SU-DHL-6 (cell line): ENCODE measurements around the gene RBM15.
A peak's percentile ranks its signal among the peaks of the same experiment; 100 is the strongest.

Experiments
- H2AFZ ChIP-seq: fragments of 200-600 bp; sonication (generic); 2 replicates; pipeline ENCODE4 v1.6.1; 2014; ENCODE audit warnings: low read depth, mild to moderate bottlenecking, moderate library complexity, mixed read lengths, antibody characterized with exemption, low read length; ENCODE audit not compliant: severe bottlenecking
- H3F3A ChIP-seq: fragments of 200-600 bp; shearing (Covaris generic); 2 replicates; pipeline ENCODE4 v1.6.0; 2016; ENCODE audit warnings: antibody characterized with exemption, mild to moderate bottlenecking; ENCODE audit not compliant: insufficient read depth
- H3K27ac ChIP-seq: fragments of 200-600 bp; sonication (generic); 2 replicates; pipeline ENCODE4 v1.5.1; 2016; ENCODE audit warnings: low read depth, mild to moderate bottlenecking, low read length, moderate library complexity, mixed read lengths
- H3K27me3 ChIP-seq: fragments of 200-600 bp; sonication (generic), shearing (Covaris generic); 2 replicates; pipeline ENCODE4 v1.6.0; 2014; ENCODE audit warnings: mild to moderate bottlenecking, low read length
- H3K36me3 ChIP-seq: fragments of 200-600 bp; sonication (generic); 2 replicates; pipeline ENCODE4 v1.6.1; 2014; ENCODE audit warnings: mild to moderate bottlenecking, low read length, mixed read lengths
- H3K4me2 ChIP-seq: fragments of 300-600, 200-600 bp; shearing (Covaris generic), sonication (generic); 2 replicates; pipeline ENCODE4 v1.6.0; 2014; ENCODE audit warnings: low read length, low read depth, mild to moderate bottlenecking; ENCODE audit not compliant: poor library complexity, severe bottlenecking
- H3K4me3 ChIP-seq: fragments of 200-600 bp; sonication (generic); 2 replicates; pipeline ENCODE4 v1.5.1; 2014; ENCODE audit warnings: antibody characterized with exemption, low read length, mild to moderate bottlenecking, mixed read lengths; ENCODE audit not compliant: insufficient read depth, poor library complexity, severe bottlenecking
- H3K79me2 ChIP-seq: fragments of 200-600 bp; sonication (generic); 2 replicates; pipeline ENCODE4 v1.6.1; 2014; ENCODE audit warnings: mild to moderate bottlenecking, low read length, moderate library complexity; ENCODE audit not compliant: insufficient read depth
- H3K9ac ChIP-seq: fragments of 200-600 bp; sonication (generic); 2 replicates; pipeline ENCODE4 v1.7.0; 2014; ENCODE audit warnings: mild to moderate bottlenecking, low read length
- H3K9me2 ChIP-seq: fragments of 200-600 bp; sonication (generic); replicated peaks from 2 replicates; pipeline ENCODE4 v1.6.1; 2014; ENCODE audit warnings: low read length; ENCODE audit not compliant: insufficient read depth
- H3K9me3 ChIP-seq: fragments of 200-600 bp; sonication (generic); 2 replicates; pipeline ENCODE4 v1.6.1; 2014; ENCODE audit warnings: low read length, mixed read lengths; ENCODE audit not compliant: insufficient read depth
- H4K20me1 ChIP-seq: fragments of 200-600 bp; sonication (generic); 2 replicates; pipeline ENCODE4 v1.6.1; 2014; ENCODE audit warnings: low read depth, mild to moderate bottlenecking, antibody characterized with exemption, low read length, moderate library complexity, mixed read lengths
- EZH2phosphoT487 ChIP-seq: fragments of 200-600 bp; sonication (generic), shearing (Covaris generic); conservative IDR thresholded peaks from 2 replicates; pipeline ENCODE4 v1.6.1; 2018; ENCODE audit warnings: mild to moderate bottlenecking, antibody characterized with exemption, low read length, moderate library complexity, mixed read lengths
- TF ChIP-seq, protein P1 (sequence below): fragments of 200-600 bp; sonication (generic); IDR thresholded peaks from one replicate; pipeline ENCODE4 v1.5.1; 2017; ENCODE audit warnings: antibody characterized with exemption, mild to moderate bottlenecking, low read length, moderate library complexity; ENCODE audit not compliant: insufficient read depth, poor library complexity, severe bottlenecking

RBM15 gene

DNA sequence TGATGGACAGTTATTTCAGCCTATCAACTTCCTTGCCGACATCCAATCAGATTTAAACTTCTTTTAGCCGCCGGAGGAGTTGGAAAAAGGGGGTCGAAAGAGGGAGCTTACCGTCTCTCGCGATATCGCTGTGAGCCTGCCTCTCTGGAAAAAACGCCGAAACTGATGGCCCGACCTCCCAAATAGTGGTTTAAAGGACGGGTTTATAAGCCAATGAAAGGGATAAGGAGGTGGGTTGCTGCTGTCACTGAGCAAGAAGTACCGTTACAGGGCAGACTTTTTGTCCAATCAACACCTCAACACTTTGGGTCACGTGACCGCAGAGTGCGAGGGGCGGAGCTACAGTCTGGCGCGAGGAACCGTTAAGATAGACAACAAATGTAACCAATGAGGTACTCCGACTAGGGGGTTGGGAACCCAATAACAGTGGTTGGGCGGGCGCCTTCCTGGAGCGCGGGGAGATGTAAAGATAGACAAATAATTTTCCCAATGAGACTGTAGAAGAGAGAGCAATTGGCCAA, at the start of gene RBM15:
Gene RBM15 (plus strand): TSS at position 492 of the 521 bp plus-strand sequence. CDS start 29 bp downstream, at position 521.
- Histone ChIP-seq H3K27ac (peak within 1 kb of the TSS; percentile 95), H3K36me3 (peaks cover 33% of the 10 kb centered on the region), H3K9me2 (no peaks in the 10 kb centered on the region), H3K4me2 (peak within 1 kb of the TSS; percentile 99), H3F3A (peaks cover 22% of the 10 kb centered on the region), H4K20me1 (peaks cover 29% of the 10 kb centered on the region), H3K4me3 (peak within 1 kb of the TSS; percentile 88), H2AFZ (peak within 1 kb of the TSS; percentile 58), H3K27me3 (no peaks in the 10 kb centered on the region), H3K9ac (peak within 1 kb of the TSS; percentile 97), H3K79me2 (peaks cover 46% of the 10 kb centered on the region), H3K9me3 (no peaks in the 10 kb centered on the region)
- TF ChIP-seq, protein P1, sequence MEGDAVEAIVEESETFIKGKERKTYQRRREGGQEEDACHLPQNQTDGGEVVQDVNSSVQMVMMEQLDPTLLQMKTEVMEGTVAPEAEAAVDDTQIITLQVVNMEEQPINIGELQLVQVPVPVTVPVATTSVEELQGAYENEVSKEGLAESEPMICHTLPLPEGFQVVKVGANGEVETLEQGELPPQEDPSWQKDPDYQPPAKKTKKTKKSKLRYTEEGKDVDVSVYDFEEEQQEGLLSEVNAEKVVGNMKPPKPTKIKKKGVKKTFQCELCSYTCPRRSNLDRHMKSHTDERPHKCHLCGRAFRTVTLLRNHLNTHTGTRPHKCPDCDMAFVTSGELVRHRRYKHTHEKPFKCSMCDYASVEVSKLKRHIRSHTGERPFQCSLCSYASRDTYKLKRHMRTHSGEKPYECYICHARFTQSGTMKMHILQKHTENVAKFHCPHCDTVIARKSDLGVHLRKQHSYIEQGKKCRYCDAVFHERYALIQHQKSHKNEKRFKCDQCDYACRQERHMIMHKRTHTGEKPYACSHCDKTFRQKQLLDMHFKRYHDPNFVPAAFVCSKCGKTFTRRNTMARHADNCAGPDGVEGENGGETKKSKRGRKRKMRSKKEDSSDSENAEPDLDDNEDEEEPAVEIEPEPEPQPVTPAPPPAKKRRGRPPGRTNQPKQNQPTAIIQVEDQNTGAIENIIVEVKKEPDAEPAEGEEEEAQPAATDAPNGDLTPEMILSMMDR, result no peak
- TF ChIP-seq EZH2phosphoT487, result no peak

GRCh38 chr1:110291241-110292030, 47.7 kb upstream of the RBM15 start:
- Histone ChIP-seq H3K9me2 (no peaks in the 10 kb centered on the region), H3K27ac (no peak overlapping the region)

DNA sequence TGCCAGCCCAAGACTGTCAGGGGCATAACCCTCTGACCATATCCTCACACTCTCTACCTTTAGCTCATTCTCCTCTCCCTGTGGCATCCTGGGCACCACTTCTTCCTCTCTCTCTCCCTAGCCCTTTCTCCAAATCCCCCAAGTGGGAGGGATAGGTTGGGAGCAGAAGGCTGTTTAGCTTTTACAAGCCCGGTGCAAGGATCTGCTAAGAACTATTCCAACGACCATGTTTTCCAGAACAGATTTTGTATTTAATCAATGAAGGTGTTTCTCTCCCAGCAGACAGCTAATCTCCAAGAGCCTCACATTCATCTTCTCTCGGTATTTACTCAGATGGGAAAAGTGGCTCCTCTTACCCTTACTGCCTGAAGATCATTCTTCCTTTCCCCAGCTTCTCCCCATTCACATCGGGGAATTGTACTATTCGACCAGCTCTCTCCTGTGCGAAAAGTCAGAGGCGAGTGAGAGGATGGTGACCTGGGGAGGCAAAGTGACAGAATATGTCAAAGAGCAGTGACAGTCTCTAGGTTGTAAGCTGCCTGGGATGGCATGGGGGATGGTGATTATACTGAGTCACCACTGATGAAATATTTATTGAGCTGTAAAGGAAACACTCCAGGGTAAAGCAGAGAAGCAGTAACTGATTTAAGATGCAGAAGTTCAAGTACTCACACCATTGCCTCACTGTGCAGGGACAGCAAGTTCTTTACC, 47.0 kb upstream of the RBM15 start:
- Histone ChIP-seq H3K27ac (no peak overlapping the region), H3K4me2 (no peak overlapping the region), H3K36me3 (no peaks in the 10 kb centered on the region), H3K9ac (no peak overlapping the region), H3K4me3 (no peak overlapping the region), H3F3A (no peaks in the 10 kb centered on the region), H3K9me3 (no peaks in the 10 kb centered on the region), H3K9me2 (no peaks in the 10 kb centered on the region), H4K20me1 (no peaks in the 10 kb centered on the region), H3K27me3 (no peaks in the 10 kb centered on the region), H2AFZ (no peak overlapping the region), H3K79me2 (no peaks in the 10 kb centered on the region)
- TF ChIP-seq, protein P1, result no peak
- TF ChIP-seq EZH2phosphoT487, result no peak

More at GRCh38 chr1:110291241-110292030, 47.7 kb upstream of the RBM15 start:
- Histone ChIP-seq H3K4me2 (no peak overlapping the region), H3K79me2 (no peaks in the 10 kb centered on the region), H3K36me3 (no peaks in the 10 kb centered on the region), H3K4me3 (no peak overlapping the region), H3K9ac (no peak overlapping the region), H3K9me3 (no peaks in the 10 kb centered on the region), H2AFZ (no peak overlapping the region), H3K27me3 (no peaks in the 10 kb centered on the region), H3F3A (no peaks in the 10 kb centered on the region), H4K20me1 (no peaks in the 10 kb centered on the region)
- TF ChIP-seq, protein P1, result no peak
- TF ChIP-seq EZH2phosphoT487, result no peak
